ENCODE data around the gene ARHGAP45.
"Not testable (repeated sequence)": the region's sequence is repeated elsewhere in the genome, so short reads cannot be mapped to it uniquely, and the experiment has no call there.

ARHGAP45 gene

GRCh38 chr19:1123885-1124677 lies 57.1 kb downstream of the ARHGAP45 start:
- DNase-seq (no peak), ATAC-seq (no peak)
- Mint-ChIP-seq H3K4me1 (peaks cover 3% of the 10 kb centered on the region), H3K27ac (no peak overlapping the region), H3K9me3 (no peaks in the 10 kb centered on the region), H3K27me3 (no peaks in the 10 kb centered on the region), H3K4me3 (no peak overlapping the region), H3K36me3 (ENCODE audit: low read depth) (peaks cover 20% of the 10 kb centered on the region)

- H3K4me3 Mint-ChIP-seq, result no peak overlapping the region
- H3K36me3 Mint-ChIP-seq (ENCODE audit: low read depth), result peaks cover 17% of the 10 kb centered on the region
- peaks cover 13% of the 10 kb centered on the region for H3K4me1 Mint-ChIP-seq
- no peaks in the 10 kb centered on the region for H3K9me3 Mint-ChIP-seq
- H3K27me3 Mint-ChIP-seq, result no peaks in the 10 kb centered on the region
- H3K27ac Mint-ChIP-seq, result no peak overlapping the region
- ATAC-seq, result no peak
- DNase-seq, result no peak
Observed at GRCh38 chr19:1125601-1126467, 58.9 kb downstream of the ARHGAP45 start.

DNA sequence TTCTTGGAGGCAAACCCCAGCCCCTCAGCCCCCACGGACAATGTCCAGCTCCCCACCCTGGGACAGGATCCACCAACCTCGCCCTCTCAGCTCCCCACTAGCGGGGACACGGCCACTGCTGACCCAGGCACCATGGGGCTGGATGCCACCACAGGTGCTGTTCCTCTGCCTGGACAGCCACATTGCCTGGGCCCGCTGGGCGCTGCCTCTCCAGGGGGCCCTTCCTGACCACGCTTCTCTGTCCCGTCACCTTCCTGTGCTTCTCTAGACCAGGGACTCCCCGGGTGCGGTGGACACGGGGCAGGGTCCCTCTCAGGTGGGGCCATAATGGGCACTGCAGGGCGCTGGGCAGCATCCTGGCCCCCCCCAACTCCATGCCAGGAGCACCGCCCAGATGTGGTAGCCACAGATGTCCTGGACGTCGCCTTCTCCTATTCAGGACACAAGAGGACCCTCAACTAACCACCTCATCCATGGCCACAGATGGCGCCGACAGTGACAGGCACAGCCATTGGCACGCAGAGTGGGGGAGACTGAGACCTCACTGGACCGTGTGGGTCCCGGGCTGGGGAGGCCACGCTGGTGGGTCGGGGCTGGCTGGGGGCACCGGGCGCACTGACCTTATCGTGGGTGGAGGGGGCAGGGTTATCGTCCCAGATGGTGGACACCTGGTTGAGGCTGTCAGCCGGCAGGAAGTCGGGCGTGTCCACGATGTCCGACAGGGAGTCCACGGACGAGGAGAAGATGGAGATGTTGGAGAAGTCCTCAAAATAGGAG lies 60.2 kb downstream of the ARHGAP45 start:
- DNase-seq (no peak), ATAC-seq (no peak)
- Mint-ChIP-seq H3K9me3 (no peaks in the 10 kb centered on the region), H3K27me3 (no peaks in the 10 kb centered on the region), H3K4me1 (peaks cover 14% of the 10 kb centered on the region), H3K4me3 (no peak overlapping the region), H3K27ac (no peak overlapping the region), H3K36me3 (ENCODE audit: low read depth) (peaks cover 10% of the 10 kb centered on the region)

GRCh38 chr19:1128106-1128505 lies 61.1 kb downstream of the ARHGAP45 start:
- ATAC-seq (no peak), DNase-seq (no peak)
- H3K9me3 Mint-ChIP-seq, result no peaks in the 10 kb centered on the region
- peaks cover 20% of the 10 kb centered on the region for H3K4me1 Mint-ChIP-seq
- no peak overlapping the region for H3K27ac Mint-ChIP-seq
- H3K36me3 Mint-ChIP-seq (ENCODE audit: low read depth), result peaks cover 7% of the 10 kb centered on the region
- no peak overlapping the region for H3K4me3 Mint-ChIP-seq
- H3K27me3 Mint-ChIP-seq, result no peaks in the 10 kb centered on the region

DNA sequence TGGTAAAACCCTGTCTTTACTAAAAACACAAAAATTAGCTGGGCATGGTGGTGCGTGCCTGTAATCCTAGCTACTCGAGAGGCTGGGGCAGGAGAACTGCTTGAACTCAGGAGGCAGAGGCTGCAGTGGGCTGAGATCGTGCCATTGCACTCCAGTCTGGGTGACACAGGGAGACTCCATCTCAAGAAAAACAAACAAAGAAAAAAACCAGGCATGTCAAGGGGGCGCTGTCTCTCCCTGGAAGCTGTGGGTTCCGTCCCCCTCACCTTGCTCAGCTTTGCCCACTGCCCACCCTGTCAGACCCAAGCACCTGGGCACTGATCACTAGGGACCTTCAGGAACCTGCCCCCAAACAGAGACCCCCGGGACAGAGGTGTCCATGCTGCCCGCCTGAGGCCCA lies 62.1 kb downstream of the ARHGAP45 start:
- peaks cover 28% of the 10 kb centered on the region for H3K4me1 Mint-ChIP-seq
- not testable (repeated sequence) for ATAC-seq; H3K9me3 Mint-ChIP-seq; DNase-seq; H3K27ac Mint-ChIP-seq; H3K36me3 Mint-ChIP-seq (ENCODE audit: low read depth); H3K27me3 Mint-ChIP-seq; H3K4me3 Mint-ChIP-seq

DNA sequence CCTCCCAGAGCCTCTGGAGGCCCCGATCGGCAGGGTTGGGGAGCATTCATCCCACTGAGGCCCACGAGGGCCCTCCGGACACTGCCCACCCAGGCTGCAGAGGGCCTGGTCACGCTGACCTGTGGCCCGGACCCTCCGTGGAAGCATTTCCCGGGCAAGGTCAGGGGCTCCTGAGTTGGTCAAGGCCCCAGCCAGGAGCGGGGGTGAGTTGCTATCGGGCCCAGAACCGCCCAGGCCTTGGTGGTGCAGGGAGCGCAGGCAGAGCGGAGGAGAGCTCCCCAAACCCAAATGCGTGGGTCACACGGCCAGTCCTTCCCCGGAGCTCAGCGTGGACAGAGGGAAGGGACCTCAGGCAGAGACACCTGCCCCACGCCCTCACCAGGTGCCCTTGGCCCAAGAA lies 62.6 kb downstream of the ARHGAP45 start:
- Mint-ChIP-seq H3K4me3 (no peak overlapping the region), H3K27me3 (no peaks in the 10 kb centered on the region), H3K36me3 (ENCODE audit: low read depth) (peaks cover 9% of the 10 kb centered on the region), H3K9me3 (no peaks in the 10 kb centered on the region), H3K4me1 (peaks cover 31% of the 10 kb centered on the region), H3K27ac (no peak overlapping the region)
- DNase-seq, result no peak
- ATAC-seq, result no peak

GRCh38 chr19:1130771-1131717 lies 64.1 kb downstream of the ARHGAP45 start:
- peak overlapping the region; percentile 87 for H3K27ac Mint-ChIP-seq
- peak overlapping the region; percentile 85 for H3K4me3 Mint-ChIP-seq
- ATAC-seq, result peak; percentile 4
- H3K36me3 Mint-ChIP-seq (ENCODE audit: low read depth), result peaks cover 6% of the 10 kb centered on the region
- no peaks in the 10 kb centered on the region for H3K27me3 Mint-ChIP-seq
- DNase-seq, result peak; percentile 51
- no peaks in the 10 kb centered on the region for H3K9me3 Mint-ChIP-seq
- peaks cover 34% of the 10 kb centered on the region for H3K4me1 Mint-ChIP-seq

DNA sequence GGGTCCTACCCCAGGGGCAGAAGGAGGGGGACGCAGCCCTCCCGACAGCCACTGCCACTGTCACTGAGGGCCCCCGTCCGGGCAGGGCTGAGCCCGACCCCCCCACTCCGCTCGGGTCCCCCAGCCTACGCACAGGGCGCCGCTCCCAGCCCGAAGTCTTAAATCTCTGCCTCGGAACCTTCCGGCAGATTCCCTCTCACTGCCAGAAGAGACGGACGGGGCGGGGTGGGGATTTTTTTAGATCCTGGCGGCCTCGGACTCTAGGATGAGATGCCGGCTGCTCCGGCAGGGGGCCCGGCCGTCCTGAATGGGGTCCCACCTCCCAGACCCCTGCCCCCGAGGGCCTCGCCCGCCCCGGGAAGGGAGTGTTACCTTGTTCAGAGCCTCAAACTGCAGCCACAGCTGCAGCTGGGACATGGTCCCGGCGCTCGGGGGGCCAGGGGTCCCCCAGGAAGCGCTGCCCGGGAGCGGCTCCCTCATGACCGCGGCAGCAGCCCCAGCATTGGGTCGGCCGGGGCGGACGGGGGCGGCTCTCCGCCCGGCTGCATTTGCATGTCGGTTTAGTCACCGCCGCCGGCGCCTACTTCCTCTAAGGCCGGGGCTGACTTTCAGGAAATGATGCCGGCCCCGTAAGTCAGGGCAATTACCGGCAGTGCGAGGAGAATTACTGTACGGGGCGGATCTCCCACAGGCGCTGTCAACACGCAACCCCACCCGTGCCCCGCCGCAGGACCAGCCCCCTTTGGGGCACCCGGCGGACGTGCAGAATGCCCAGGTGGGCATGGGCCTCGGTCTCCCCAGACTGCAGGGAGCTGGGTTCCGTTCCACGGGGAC lies 65.0 kb downstream of the ARHGAP45 start:
- peak overlapping the region; percentile 87 for H3K27ac Mint-ChIP-seq
- ATAC-seq, result peak; percentile 70
- H3K4me1 Mint-ChIP-seq, result peaks cover 36% of the 10 kb centered on the region
- H3K36me3 Mint-ChIP-seq (ENCODE audit: low read depth), result peaks cover 6% of the 10 kb centered on the region
- H3K27me3 Mint-ChIP-seq, result no peaks in the 10 kb centered on the region
- no peaks in the 10 kb centered on the region for H3K9me3 Mint-ChIP-seq
- peak; percentile 88 for DNase-seq
- peak overlapping the region; percentile 85 for H3K4me3 Mint-ChIP-seq

DNA sequence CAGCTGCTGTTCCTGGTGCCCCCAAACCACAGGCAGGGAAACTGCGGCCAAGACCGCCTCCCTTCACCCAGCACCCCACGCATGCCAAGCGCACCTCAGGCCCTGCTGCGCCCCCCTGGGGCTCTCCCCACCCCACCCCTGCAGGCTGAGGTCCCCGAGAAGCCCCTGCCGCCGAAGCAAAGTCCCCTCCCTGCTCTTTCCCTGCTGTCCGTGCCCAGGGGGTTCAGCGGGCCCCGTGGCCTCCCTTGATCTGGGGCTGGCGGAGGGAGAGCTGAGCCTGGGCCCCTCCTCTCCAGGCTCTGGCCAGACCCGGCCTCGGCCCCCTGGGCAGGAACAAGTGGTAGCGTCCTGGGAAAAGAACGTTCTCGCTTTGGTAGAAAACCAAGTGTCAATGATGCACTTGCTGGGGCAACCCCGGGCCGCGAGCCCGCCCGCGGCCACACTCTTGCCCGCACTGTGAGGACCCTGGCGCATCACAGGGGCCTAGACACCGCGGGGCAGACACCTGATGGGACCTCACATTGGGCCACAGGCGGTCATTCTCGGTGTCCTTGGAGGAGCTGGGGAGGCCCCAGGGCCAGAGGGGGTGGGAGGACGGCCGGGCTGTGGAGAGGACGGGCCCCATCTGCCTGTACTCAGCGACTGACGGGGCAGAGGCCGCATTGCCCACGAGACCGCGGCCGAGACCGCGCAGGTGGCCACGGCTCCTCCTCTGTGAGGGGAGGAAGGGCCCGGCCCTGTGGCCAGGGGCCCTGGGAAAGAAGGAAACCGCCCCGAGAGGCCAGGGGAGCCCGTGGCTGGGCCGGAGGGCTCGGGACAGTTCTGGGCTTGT lies 65.8 kb downstream of the ARHGAP45 start:
- H3K27me3 Mint-ChIP-seq, result no peaks in the 10 kb centered on the region
- peaks cover 5% of the 10 kb centered on the region for H3K36me3 Mint-ChIP-seq (ENCODE audit: low read depth)
- peaks cover 36% of the 10 kb centered on the region for H3K4me1 Mint-ChIP-seq
- H3K4me3 Mint-ChIP-seq, result peak overlapping the region; percentile 85
- H3K27ac Mint-ChIP-seq, result peak overlapping the region; percentile 87
- peak; percentile 17 for ATAC-seq
- H3K9me3 Mint-ChIP-seq, result no peaks in the 10 kb centered on the region
- DNase-seq, result peak; percentile 61

GRCh38 chr19:1133471-1133929 lies 66.5 kb downstream of the ARHGAP45 start:
- peak; percentile 53 for ATAC-seq
- Mint-ChIP-seq H3K9me3 (no peaks in the 10 kb centered on the region), H3K27ac (peak overlapping the region; percentile 86), H3K4me1 (peaks cover 36% of the 10 kb centered on the region), H3K27me3 (no peaks in the 10 kb centered on the region), H3K36me3 (ENCODE audit: low read depth) (peaks cover 3% of the 10 kb centered on the region), H3K4me3 (peak overlapping the region; percentile 60)
- DNase-seq, result peak; percentile 78

DNA sequence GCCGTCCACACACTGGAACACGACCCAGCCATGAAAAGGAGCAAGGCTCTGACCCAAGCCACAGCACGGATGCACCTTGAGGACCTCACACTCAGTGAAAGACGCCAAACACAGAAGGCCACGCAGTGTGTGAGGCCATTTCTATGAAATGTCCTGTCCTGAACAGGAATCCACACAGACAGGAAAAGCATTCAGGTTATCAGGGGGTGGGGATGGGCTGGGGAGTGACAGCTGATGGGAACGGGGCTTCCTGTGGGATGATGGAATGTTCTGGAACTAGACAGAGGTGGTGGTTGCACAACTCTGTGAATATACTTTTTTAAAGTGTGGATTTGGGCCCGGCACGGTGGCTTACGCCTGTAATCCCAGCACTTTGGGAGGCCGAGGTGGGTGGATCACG lies 67.5 kb downstream of the ARHGAP45 start:
- no peak for ATAC-seq
- peaks cover 5% of the 10 kb centered on the region for H3K36me3 Mint-ChIP-seq (ENCODE audit: low read depth)
- no peak for DNase-seq
- H3K4me3 Mint-ChIP-seq, result no peak overlapping the region
- H3K27me3 Mint-ChIP-seq, result no peaks in the 10 kb centered on the region
- H3K9me3 Mint-ChIP-seq, result no peaks in the 10 kb centered on the region
- peaks cover 36% of the 10 kb centered on the region for H3K4me1 Mint-ChIP-seq
- peak overlapping the region; percentile 86 for H3K27ac Mint-ChIP-seq

- Mint-ChIP-seq H3K27ac (no peak overlapping the region), H3K4me1 (peaks cover 29% of the 10 kb centered on the region), H3K36me3 (ENCODE audit: low read depth) (peaks cover 9% of the 10 kb centered on the region), H3K4me3 (no peak overlapping the region), H3K27me3 (no peaks in the 10 kb centered on the region), H3K9me3 (no peaks in the 10 kb centered on the region)
- ATAC-seq (no peak), DNase-seq (no peak)
Observed at GRCh38 chr19:1135454-1135853, 68.5 kb downstream of the ARHGAP45 start.

All from activated naive CD8-positive, alpha-beta T cell treated with anti-CD3 and anti-CD28 coated beads, Interleukin-2, amount 50 U/mL, for 24 hours (primary cell).